GM21737 (cell line): ENCODE results near the gene MB21D2.
"Not testable (repeated sequence)": the region's sequence is repeated elsewhere in the genome, so short reads cannot be mapped to it uniquely, and the experiment has no call there.

ENCODE experiments used
- ATAC-seq: cut with Tn5 transposase; IDR thresholded peaks from one replicate; pipeline ENCODE4 v1.9.1; 2021; ENCODE audit warnings: mild to moderate bottlenecking, moderate library complexity; ENCODE audit not compliant: unreplicated experiment

Gene MB21D2

GRCh38 chr3:192817053-192817452, 100.6 kb downstream of the MB21D2 start:
- ATAC-seq = no peak

GRCh38 chr3:192816351-192816750, 101.3 kb downstream of the MB21D2 start:
- ATAC-seq = no peak

DNA sequence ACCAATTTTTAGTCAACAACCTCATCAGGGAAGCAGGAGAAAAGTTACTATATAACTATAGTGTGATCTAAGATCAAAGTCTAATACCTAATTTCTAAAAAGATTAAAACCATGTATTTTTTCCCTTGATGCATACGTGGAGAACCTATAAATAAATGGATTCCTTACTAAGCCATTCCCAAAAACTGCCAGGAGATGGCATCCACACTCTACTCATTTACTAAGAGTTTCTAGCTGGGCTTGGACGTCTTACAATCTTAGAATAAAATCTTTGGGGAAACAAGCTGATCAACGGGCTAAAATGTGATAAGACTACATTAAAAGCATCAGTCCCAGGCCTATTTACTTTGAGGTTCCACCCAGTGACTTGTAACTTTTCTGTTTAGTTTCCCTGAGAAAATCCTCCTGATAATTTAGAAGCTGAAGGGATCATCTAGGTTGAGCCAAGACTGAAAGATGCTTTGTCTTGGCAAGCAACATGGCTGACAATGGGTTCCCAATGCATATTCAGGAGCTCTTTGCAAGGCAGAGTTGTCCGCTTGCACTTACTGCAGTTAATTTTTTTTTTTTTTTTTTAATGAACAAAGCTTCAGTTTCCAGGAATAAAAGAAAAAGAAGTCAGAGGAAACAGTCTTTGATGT, 104.8 kb downstream of the MB21D2 start:
- ATAC-seq = no peak

- ATAC-seq = no peak
Observed at GRCh38 chr3:192805711-192806110, 111.9 kb downstream of the MB21D2 start.

DNA sequence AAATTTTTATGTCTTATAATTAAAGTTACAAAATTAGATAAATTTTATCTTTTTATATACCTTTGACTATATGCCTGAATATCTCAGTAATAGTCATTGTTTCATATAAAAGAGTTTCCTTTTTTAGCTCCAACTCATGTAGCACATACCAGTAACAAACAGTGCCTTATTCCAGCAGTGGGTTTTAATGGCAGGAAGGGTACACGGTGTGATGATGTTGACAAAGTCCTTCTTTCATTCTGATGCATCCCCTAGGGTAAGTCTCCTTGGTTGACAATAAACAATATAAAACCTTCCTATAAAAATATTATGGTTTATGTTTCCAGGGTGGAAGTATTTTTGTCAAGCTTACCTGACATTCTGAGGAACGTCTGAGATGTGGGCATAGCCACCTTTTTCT, 113.2 kb downstream of the MB21D2 start:
- no peak for ATAC-seq

- ATAC-seq = no peak
Observed at GRCh38 chr3:192802957-192803899, 114.4 kb downstream of the MB21D2 start.

DNA sequence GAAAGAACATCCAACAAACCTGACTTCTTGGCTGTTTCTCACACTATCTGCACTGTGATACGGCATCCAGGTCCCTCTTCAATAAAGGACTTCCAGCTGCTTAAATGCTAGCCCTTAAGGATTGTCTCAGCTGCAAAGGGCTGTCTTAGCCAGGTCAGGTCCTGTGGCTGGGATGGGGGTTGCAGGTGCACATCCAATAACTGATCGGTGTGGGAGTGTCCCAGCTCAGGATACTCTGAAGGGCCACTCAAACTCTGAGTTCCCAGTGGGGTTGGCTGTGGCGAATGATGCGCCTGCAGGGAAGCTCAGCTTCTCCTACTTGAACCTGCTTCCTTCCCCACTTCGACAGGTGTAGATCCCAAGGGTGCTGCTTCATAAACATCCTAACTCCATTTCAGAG, 115.7 kb downstream of the MB21D2 start:
- no peak for ATAC-seq

DNA sequence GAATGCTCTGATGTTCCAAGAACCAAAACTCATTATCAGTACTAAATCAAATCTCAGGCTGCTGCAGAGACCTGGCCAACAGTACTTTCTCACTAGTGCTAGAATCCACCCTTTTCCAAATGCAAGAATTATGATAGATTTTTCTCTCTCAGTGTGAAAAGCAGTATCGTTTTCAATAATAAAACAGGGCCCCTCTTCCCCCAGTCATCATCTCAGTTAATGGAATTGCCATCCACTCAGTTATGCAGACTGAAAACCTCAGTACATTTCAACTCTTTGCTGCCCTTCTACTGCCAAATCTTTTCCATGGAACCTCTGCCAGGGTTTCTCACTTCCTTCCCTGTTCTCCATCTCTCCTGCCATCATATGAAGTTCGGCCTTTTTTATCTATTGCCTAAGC, 117.9 kb downstream of the MB21D2 start:
- ATAC-seq = no peak

- ATAC-seq = no peak
Observed at GRCh38 chr3:192795021-192795420, 122.6 kb downstream of the MB21D2 start.

GRCh38 chr3:192794216-192794615, 123.4 kb downstream of the MB21D2 start:
- ATAC-seq = no peak

DNA sequence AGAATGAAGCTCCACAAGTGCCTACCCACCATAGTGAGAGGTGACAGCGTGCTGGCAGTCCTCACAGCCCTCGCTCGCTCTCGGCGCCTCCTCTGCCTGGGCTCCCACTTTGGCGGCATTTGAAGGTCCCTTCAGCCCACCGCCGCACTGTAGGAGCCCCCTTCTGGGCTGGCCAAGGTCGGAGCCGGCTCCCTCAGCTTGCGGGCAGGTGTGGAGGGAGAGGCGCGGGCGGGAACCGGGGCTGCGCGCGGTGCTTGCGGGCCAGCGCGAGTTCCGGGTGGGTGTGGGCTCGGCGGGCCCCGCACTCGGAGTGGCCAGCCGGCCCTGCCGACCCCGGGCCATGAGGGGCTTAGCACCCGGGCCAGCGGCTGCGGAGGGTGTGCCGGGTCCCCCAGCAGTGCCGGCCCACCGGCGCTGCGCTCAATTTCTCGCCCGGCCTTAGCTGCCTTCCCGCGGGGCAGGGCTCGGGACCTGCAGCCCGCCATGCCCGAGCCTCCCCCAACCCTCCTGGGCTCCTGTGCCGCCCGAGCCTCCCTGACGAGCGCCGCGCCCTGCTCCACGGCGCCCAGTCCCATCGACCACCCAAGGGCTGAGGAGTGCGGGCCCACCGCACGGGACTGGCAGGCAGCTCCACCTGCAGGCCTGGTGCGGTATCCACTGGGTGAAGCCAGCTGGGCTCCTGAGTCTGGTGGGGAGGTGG, 128.7 kb downstream of the MB21D2 start:
- not testable (repeated sequence) for ATAC-seq

- ATAC-seq = no peak
Observed at GRCh38 chr3:192778508-192778907, 139.1 kb downstream of the MB21D2 start.

GRCh38 chr3:192774341-192774740, 143.3 kb downstream of the MB21D2 start:
- ATAC-seq = not testable (repeated sequence)

DNA sequence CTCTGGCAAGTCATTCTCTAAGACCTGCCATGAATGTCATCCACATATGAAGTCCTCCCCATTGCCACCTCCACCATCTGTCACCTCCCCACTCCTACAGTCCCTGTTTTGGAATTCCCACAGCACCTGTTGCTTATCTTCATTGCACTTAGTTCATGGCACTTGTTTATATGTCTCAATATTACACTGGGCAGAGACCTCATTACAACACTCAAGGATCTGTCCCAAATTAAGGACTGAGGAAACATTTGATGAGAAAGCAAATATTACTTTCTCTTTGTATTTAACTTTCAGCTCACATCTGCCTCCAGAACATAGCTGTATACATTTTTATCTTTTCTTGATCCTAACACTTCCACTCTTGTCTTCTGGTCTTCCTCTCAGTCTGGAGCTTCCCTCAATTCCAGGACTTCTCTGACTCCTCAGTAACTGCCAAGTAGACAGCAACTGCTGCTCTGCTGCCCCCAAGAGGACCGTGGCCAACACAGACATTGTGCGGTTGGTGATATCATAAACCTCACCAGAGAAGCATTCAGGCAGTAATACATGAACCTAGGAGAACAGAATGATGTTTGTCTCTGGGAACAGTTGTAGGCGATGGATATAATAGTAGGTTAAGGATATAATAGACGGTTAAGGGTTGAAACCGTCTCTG, 145.3 kb downstream of the MB21D2 start:
- no peak for ATAC-seq

GRCh38 chr3:192758654-192759053, 159.0 kb downstream of the MB21D2 start:
- no peak for ATAC-seq

DNA sequence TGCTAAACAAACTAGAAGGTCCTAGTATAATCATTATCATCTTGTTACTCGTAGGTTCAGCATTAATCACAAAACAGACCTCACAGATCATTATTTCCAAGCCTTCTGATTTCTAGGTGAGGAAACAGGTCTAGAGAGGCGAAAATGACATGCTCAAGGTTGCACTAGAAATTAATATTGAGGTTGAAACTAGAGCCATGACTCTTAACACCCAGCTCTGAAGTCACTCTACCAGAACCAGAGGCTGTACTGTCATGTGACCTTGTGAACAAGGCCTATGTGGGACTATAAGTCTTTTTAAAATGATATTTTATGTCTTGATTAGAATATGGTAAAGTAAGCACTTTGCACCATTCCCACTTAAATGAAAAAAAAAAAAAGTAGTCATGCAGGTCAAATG, 166.5 kb downstream of the MB21D2 start:
- ATAC-seq = no peak

DNA sequence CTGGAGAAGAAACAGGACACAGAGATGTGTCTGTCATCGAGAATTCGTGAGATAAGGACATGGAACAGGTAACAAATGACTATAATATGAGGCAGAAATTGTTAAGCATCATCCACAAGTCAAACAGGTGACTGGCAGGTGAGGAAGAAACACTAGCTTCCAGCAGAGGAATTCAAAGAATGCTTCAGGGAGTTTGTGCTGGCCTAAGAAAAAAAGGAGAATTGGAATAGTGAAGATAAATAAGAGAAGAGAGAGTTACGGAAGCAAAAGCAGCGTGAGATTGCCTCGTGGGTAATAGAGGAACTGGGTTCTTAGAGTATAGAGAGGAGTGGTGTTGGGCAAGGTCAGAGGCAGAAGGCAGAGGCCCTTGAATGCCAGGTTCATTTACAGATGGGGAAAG, 167.5 kb downstream of the MB21D2 start:
- no peak for ATAC-seq

- no peak for ATAC-seq
Observed at GRCh38 chr3:192747746-192748145, 169.9 kb downstream of the MB21D2 start.

GRCh38 chr3:192747145-192747544, 170.5 kb downstream of the MB21D2 start:
- ATAC-seq = no peak
